GM19324 (cell line): Measurements from ENCODE around the gene IPO13.

Experiments used
- ATAC-seq: cut with Tn5 transposase; IDR thresholded peaks from one replicate; pipeline ENCODE4 v1.9.1; 2021; ENCODE audit warnings: mild to moderate bottlenecking, moderate library complexity; ENCODE audit not compliant: unreplicated experiment, low FRiP score

IPO13 gene

DNA sequence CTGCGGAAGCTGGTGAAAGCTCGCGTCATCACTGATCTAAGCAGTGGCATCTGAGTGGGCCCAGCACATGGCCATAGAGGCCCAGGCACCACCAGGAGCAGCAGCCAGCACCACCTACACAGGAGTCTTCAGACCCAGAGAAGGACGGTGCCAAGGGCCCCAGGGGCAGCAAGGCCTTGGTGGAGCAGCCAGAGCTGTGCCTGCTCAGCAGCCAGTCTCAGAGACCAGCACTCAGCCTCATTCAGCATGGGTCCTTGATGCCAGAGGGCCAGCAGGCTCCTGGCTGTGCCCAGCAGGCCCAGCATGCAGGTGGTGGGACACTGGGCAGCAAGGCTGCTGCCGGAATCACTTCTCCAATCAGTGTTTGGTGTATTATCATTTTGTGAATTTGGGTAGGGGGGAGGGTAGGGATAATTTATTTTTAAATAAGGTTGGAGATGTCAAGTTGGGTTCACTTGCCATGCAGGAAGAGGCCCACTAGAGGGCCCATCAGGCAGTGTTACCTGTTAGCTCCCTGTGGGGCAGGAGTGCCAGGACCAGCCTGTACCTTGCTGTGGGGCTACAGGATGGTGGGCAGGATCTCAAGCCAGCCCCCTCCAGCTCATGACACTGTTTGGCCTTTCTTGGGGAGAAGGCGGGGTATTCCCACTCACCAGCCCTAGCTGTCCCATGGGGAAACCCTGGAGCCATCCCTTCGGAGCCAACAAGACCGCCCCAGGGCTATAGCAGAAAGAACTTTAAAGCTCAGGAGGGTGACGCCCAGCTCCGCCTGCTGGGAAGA, 16.4 kb upstream of the IPO13 start:
- ATAC-seq: no peak

DNA sequence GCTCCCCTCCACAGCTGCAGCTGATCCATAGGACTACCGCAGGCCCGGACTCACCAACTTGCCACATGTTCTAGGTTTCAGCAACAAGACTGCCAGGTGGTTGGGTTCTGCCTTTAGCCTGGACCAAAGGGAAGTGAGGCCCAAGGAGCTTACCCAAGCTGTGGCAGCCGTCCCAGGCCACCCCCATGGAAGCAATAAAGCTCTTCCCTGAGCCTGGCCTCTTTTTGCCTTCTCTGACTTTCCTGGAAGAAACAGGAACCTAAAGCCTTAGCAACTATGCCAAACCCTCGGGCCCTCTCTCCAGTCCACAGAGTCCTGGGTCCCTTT, 15.8 kb upstream of the IPO13 start:
- no peak for ATAC-seq

- no peak for ATAC-seq
Observed at GRCh38 chr1:43931711-43932660, 14.8 kb upstream of the IPO13 start.

- no peak for ATAC-seq
Observed at GRCh38 chr1:43932786-43933385, 13.9 kb upstream of the IPO13 start.

DNA sequence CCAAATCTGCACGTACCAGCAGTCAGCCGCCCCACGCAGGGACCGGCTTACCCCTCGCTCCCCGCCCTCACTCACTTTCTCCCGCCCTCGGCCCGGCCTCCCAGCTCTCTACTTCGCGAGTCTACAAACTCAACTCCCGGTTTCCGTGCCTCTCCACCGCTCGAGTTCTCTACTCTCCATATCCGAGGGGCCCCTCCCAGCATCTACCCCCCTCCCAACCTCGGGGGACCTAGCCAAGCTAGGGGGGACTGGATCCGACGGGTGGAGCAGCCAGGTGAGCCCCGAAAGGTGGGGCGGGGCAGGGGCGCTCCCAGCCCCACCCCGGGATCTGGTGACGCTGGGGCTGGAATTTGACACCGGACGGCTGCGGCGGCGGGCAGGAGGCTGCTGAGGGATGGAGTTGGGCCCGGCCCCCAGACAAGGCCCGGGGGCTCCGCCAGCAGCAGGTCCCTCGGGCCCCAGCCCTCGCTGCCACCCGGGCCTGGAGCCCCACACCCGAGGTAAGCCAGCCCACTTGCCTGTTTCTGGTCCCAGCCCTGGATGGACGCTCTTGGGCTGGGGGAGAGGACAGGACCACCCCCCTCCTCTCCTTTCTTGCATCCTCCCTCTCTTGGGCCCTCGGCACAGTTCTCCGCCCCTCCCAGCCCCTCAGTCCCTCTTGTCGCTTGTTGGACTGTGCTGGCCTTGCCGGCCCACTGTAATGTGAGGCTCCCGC, 13.2 kb upstream of the IPO13 start, which contains the start of gene ARTN:
TSS of gene ARTN (plus strand) at position 416 of the 715 bp plus-strand sequence. CDS start 1,856 bp downstream, outside the sequence.
- no peak for ATAC-seq

DNA sequence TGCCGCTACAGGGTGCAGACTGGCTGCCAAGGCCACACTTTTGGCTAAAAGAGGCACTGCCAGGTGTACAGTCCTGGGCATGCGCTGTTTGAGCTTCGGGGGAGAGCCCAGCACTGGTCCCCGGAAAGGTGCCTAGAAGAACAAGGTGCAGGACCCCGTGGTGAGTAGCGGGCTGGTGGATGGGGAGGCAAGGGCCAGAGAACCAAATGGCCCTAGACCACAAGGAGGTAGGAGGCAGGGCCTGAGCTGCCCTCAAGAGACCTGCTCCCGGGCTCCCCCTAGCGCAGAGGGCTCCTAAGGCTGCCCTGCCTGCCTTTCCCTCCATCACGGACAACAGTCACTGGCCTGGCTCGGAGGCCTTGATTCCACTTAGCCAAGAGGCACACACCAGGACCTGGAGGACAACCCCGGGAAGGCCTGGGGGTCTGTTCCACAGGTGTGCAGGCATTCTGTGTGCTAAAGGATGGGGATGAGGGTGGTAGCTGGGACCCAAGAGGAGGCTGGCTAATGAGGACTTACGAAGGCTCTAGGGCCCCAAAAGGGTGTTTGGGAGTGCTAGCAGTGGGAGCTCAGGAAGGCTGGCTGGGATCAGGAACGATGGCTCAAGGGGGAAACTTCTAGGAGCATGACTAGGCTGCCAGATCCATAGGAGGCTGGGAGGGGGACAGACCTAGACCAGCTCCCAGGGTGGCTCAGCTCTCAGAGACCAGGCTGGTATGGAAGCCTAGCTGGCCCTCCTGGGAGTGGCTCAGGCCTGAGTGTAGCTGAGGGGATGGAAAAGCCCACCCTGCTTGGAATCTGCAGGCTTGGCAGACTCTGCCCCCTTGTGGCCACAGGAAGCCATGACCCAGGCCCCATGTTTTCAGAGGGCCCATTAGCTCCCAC, 12.4 kb upstream of the IPO13 start:
- ATAC-seq: no peak

- no peak for ATAC-seq
Observed at GRCh38 chr1:43934986-43935324, 11.8 kb upstream of the IPO13 start.

GRCh38 chr1:43935711-43936427, 10.9 kb upstream of the IPO13 start:
- no peak for ATAC-seq

GRCh38 chr1:43936431-43937151, 10.2 kb upstream of the IPO13 start:
- no peak for ATAC-seq

GRCh38 chr1:43937179-43937865, 9.4 kb upstream of the IPO13 start:
- no peak for ATAC-seq

GRCh38 chr1:43938383-43938782, 8.4 kb upstream of the IPO13 start:
- no peak for ATAC-seq

DNA sequence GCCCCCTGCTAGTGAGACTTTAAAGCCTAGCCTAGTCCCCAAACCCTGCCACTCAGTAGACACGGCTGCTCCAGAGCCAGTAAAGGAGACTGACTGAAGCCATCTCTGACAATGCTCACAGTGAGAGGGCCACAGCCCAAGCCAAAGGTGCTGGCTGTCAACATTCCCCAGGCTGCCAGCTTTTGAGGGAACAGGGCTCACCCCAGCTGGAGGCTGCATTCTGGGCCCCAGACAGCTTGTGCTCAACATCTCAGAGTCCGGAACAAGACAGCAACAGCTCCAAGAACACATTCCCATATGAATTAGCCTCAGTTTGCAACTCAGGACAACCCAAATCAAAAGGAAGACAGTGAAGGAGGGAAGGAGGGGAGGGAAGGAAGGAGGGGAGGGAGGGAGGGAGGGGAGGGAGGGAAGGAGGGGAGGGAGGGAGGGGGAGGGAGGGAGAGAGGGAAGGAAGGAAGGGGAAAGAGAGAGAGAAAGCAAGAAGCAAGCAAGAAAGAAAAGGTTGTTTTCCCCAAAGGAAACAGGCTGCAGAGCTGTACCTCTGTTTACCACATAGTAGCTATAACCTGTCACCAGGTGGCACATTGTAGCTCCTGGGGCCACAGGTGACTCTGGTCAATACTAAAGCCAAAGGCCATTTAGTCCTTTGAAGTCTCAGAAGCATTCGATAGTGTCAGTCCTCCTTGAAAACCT, 7.7 kb upstream of the IPO13 start:
- no peak for ATAC-seq

DNA sequence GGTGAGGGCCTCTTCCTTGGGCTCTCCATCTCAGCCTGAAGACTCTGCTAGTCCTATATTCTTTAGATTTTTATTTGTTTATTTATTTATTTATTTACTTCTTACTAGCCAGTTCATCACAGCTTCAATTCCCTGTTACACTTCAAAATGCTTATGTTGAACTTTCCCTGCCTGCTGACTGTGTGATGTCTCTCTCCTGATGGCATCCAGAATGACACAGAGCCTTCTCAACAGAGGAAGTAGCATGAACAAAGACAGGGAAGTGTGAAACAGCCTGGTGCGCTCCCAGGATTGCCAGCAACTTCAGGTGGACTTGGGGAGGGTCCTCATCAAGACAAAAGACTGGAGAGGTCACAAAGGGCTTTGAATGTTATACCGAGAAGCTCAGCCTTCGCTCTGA, 4.3 kb upstream of the IPO13 start:
- no peak for ATAC-seq

- no peak for ATAC-seq
Observed at GRCh38 chr1:43944860-43945259, 1.9 kb upstream of the IPO13 start.

GRCh38 chr1:43945674-43946235, 995 bp upstream of the IPO13 start:
- no peak for ATAC-seq

- ATAC-seq: no peak
Observed at GRCh38 chr1:43947061-43947873, 517 bp downstream of the IPO13 start.
